Subcutaneous adipose tissue (tissue), 4 donors: Measurements from ENCODE around the gene ST3GAL6. TPM values are rescaled to one million over a fixed set of nuclear protein-coding genes. Genes with fewer than 3 reads are reported as not detected.

Experiments
- total RNA-seq, 4 donors: library from RNA; depleted of rRNA; stranded (reverse); fragments of >200 nt; gene quantifications; one replicate each; pipeline ENCODE4 v1.1.0, GENCODE V29; 2016
- TF ChIP-seq, protein P1 (sequence below): fragments of 450-650 bp; IDR thresholded peaks from one replicate; pipeline ENCODE4 v1.5.1; 2016; ENCODE audit warnings: low read depth, mild to moderate bottlenecking, control low read depth, antibody characterized with exemption, moderate library complexity

ST3GAL6 gene
- total RNA-seq, 4 donors from 2014 or later, result 25.3 to 49.9 (median 37.3) TPM

DNA sequence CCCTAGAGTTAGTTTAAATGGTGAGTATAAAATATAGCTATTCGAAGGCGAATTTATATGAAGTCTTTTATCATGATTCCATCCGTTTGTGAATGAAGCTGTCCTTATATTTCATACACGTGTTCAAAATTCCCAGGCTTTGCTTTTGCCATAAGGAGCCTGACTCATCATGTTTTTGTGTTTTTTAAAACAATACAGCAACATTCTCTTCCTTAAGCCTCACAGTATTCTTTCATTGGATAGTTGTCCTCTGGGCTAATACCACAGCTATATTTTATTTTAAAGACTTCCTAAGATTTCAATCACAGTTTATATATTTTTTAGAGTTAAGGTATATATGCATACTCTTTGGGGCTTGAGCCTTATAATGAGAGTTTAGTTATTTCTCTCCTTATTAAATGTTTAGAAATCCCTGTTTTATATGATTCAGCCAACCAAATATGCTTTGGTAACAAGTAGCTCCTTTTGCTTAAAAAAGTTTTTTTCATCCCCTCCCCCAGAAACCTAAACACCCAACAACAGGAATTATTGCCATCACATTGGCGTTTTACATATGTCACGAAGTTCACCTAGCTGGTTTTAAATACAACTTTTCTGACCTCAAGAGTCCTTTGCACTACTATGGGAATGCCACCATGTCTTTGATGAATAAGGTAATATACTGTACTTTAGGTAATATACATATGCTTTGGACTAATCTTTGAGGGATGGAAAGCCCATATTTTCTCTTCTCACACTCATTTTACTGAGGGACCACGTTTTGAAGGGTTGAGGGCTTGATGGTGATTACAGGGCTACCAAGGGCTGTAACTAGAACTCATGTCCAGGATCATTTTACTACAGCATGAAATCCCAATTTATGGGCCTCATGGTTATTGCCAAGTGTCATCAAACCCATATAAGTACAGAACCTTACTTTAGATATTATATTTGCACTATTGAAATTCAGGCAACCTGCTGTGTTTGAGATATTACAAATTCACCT is 28.5 kb downstream of the ST3GAL6 start:
- TF ChIP-seq, protein P1, sequence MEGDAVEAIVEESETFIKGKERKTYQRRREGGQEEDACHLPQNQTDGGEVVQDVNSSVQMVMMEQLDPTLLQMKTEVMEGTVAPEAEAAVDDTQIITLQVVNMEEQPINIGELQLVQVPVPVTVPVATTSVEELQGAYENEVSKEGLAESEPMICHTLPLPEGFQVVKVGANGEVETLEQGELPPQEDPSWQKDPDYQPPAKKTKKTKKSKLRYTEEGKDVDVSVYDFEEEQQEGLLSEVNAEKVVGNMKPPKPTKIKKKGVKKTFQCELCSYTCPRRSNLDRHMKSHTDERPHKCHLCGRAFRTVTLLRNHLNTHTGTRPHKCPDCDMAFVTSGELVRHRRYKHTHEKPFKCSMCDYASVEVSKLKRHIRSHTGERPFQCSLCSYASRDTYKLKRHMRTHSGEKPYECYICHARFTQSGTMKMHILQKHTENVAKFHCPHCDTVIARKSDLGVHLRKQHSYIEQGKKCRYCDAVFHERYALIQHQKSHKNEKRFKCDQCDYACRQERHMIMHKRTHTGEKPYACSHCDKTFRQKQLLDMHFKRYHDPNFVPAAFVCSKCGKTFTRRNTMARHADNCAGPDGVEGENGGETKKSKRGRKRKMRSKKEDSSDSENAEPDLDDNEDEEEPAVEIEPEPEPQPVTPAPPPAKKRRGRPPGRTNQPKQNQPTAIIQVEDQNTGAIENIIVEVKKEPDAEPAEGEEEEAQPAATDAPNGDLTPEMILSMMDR, result no peak

DNA sequence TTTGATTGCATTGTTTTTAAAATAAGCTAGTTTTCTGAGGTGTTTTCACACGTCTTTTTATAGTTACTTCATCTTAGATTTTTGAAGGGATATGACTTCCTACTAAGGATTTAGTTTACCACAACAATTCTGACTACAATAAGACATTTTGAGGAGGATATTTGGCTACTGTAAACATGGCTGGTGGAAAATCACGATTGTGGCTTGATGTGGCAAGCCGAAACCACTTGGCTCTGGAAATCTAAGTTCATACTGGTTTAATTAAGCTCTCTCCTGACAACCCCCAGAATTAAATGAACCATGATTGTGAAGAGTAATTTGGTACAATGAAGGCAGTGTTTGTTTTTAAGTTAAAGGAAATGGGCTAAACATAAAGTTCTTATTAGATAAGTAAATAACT is 30.8 kb downstream of the ST3GAL6 start:
- TF ChIP-seq, protein P1, result no peak

DNA sequence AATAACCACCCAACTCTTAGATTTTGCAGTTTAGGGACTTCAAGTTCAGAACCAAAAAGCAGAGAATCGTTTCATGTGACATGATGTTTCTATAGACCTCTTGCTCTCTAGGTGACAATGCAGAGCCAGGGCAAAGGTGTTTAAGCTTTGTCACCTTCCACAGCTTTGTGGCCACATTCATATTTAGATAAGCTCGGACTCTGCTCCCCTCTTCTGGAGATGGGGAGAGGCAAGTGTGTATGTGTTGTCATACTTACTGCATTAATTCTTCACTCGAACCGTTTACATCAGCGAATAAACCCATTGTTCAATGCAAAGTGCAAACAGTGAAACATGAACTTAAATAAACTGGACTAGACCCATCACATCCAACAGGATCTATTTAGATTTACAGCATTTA is 33.2 kb downstream of the ST3GAL6 start:
- TF ChIP-seq, protein P1, result no peak

DNA sequence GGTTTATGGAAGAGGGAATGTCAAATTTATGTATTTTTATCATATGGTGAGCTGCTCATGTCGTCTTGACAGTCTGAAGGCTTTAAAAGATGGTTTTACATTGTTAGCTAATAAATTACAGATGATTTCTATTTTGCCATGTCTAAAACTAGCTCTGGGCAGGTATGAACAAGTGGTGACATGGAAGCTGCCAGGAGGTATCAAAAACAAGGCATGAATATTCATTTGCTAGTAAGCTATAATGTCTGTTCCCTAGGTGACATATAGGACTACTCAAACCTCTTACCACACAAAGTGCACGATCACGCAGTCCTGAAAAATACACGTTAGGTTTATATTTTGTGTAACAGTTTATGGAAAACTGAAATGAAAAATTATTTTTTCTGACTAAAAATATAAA is 34.8 kb downstream of the ST3GAL6 start:
- TF ChIP-seq, protein P1, result no peak

DNA sequence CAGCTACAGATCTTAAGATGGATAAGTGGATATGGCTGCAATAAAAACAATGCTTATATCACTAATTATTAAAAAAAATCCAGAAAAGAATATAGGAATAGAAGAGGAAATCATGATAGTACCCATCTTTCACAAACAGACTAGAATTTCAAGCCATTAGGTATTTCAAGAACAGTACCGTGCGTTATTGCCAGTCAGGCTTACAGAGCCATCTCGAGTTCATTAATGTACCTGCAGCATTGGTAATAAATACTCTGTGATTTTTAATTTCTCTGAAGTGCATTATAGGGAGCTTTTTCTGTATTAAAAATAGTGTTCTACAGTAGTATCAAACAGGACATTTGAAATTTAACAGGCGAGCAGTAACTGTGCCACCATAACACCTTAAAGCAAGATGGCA is 35.7 kb downstream of the ST3GAL6 start:
- TF ChIP-seq, protein P1, result no peak

DNA sequence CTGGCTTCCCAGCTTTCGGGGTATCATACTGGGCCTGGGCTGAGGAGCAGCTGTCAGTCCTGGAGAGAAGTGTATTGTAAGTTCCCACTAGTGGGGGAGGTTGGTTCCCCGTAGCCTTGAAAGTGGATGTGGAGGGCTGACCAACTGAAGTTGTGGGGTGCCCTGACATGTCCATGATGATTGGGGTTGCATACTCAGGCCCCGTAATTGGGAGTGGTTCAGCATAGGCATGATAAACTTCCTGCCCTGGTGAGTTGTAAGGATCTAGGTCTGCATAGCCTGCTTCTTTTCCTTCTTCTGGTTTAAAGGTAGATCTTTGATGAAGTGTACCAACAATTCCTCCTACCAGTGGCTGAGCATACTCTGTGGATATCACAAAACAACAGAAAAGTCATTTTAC is 36.3 kb downstream of the ST3GAL6 start:
- TF ChIP-seq, protein P1, result no peak

DNA sequence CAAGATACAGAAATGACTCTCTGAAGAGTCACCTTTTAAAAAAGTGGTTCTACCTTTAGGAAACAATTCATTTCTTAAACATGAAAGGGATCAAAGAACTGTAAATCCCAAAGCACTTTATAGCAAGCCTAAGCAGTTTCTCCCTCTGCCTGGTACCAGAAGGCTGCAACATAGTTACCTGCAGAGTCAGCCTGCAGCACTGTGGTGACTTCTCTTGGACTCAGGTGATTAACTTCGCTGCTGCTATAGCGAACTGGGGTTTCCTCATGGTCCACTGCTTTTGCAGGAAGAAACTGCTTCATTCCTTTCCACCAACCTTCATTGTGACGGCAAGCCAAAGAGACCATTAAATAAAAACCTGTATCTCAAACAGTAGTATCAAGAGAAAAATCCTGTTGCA is 37.3 kb downstream of the ST3GAL6 start:
- TF ChIP-seq, protein P1, result no peak
